ENCODE data around the gene TTC23. TPM values are rescaled to one million over a fixed set of nuclear protein-coding genes. Genes with fewer than 3 reads are reported as not detected.

TTC23 gene
- total RNA-seq, 1 donor = 21.7 TPM

- Histone ChIP-seq H2AFZ (ENCODE audit: low read length) (no peak overlapping the region), H4K20me1 (ENCODE audit: insufficient read depth, low read length) (no peaks in the 10 kb centered on the region), H3K36me3 (ENCODE audit: insufficient read depth, low read length) (peaks cover 4% of the 10 kb centered on the region), H3K4me3 (ENCODE audit: insufficient read depth, low read length) (no peak overlapping the region), H3K4me1 (ENCODE audit: insufficient read depth, low read length) (peaks cover 17% of the 10 kb centered on the region), H3K79me2 (ENCODE audit: insufficient read depth, low read length) (no peaks in the 10 kb centered on the region), H3K27ac (ENCODE audit: low read depth, low read length) (no peak overlapping the region), H3K9me3 (ENCODE audit: low read depth, low read length) (no peaks in the 10 kb centered on the region), H3K4me2 (ENCODE audit: insufficient read depth, low read length) (no peak overlapping the region), H3K27me3 (ENCODE audit: insufficient read depth, low read length) (no peaks in the 10 kb centered on the region)
- no peak for DNase-seq (ENCODE audit: insufficient read length, low spot score, missing footprints)
- TF ChIP-seq, protein P1, sequence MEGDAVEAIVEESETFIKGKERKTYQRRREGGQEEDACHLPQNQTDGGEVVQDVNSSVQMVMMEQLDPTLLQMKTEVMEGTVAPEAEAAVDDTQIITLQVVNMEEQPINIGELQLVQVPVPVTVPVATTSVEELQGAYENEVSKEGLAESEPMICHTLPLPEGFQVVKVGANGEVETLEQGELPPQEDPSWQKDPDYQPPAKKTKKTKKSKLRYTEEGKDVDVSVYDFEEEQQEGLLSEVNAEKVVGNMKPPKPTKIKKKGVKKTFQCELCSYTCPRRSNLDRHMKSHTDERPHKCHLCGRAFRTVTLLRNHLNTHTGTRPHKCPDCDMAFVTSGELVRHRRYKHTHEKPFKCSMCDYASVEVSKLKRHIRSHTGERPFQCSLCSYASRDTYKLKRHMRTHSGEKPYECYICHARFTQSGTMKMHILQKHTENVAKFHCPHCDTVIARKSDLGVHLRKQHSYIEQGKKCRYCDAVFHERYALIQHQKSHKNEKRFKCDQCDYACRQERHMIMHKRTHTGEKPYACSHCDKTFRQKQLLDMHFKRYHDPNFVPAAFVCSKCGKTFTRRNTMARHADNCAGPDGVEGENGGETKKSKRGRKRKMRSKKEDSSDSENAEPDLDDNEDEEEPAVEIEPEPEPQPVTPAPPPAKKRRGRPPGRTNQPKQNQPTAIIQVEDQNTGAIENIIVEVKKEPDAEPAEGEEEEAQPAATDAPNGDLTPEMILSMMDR (IDR thresholded peaks at IDR 0.05; ENCODE audit: extremely low read depth, low read depth, low read length) = no peak
Measured at GRCh38 chr15:99167640-99168039, 81.7 kb downstream of the TTC23 start.

GRCh38 chr15:99167201-99167600 is 82.2 kb downstream of the TTC23 start:
- peaks cover under 1% of the 10 kb centered on the region for H3K36me3 ChIP-seq (ENCODE audit: insufficient read depth, low read length)

DNA sequence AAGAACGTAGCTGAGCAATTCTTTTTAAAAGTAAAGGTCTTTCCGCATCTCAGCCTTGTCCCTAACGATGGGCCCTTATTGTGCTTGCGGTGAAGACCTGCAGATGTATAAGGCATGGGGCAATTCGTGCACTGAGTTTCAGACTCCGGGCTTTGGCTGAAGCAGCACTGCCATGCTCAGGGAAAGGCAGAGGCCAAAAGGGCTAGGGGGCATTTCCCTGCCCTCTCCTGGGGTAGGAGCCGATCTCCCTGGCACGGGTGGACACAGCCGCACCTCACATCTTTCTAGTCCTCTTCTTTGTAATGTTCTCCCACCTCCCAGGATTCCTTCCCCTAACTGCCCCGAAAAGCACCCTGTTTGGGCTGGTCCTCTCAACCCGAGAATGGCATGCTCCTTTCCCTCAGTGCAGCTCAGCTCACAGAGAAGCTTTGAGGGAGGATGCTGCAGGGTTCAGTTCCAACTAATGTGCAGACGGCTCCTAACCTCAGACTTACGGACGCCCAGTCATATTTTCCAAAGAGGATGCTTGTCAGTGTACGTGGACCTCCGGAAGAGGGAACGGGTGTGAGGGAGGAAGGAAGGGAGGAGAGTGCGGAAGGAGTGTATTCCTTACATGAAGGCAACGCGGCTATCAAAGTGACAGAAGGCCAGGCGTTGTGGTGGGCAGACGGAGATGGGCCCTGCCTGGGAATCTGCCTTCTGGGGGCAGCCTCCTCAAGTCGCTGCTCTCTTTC is 83.3 kb downstream of the TTC23 start:
- no peaks in the 10 kb centered on the region for H3K9me3 ChIP-seq (ENCODE audit: low read depth, low read length)
- no peak overlapping the region for H3K27ac ChIP-seq (ENCODE audit: low read depth, low read length)
- no peaks in the 10 kb centered on the region for H3K36me3 ChIP-seq (ENCODE audit: insufficient read depth, low read length)
- H3K4me3 ChIP-seq (ENCODE audit: insufficient read depth, low read length) = no peak overlapping the region
- H3K4me1 ChIP-seq (ENCODE audit: insufficient read depth, low read length) = peaks cover 17% of the 10 kb centered on the region
- no peaks in the 10 kb centered on the region for H3K27me3 ChIP-seq (ENCODE audit: insufficient read depth, low read length)
- H2AFZ ChIP-seq (ENCODE audit: low read length) = no peak overlapping the region
- no peak overlapping the region for H3K4me2 ChIP-seq (ENCODE audit: insufficient read depth, low read length)
- no peak for DNase-seq (ENCODE audit: insufficient read length, low spot score, missing footprints)
- H4K20me1 ChIP-seq (ENCODE audit: insufficient read depth, low read length) = no peaks in the 10 kb centered on the region
- no peaks in the 10 kb centered on the region for H3K79me2 ChIP-seq (ENCODE audit: insufficient read depth, low read length)
- TF ChIP-seq, protein P1 (IDR thresholded peaks at IDR 0.05; ENCODE audit: extremely low read depth, low read depth, low read length) = no peak

More at GRCh38 chr15:99167201-99167600, 82.2 kb downstream of the TTC23 start:
- Histone ChIP-seq H3K4me2 (ENCODE audit: insufficient read depth, low read length) (no peak overlapping the region), H3K27ac (ENCODE audit: low read depth, low read length) (no peak overlapping the region), H3K9me3 (ENCODE audit: low read depth, low read length) (no peaks in the 10 kb centered on the region), H2AFZ (ENCODE audit: low read length) (no peak overlapping the region), H3K79me2 (ENCODE audit: insufficient read depth, low read length) (no peaks in the 10 kb centered on the region), H4K20me1 (ENCODE audit: insufficient read depth, low read length) (no peaks in the 10 kb centered on the region), H3K4me3 (ENCODE audit: insufficient read depth, low read length) (no peak overlapping the region), H3K4me1 (ENCODE audit: insufficient read depth, low read length) (peaks cover 17% of the 10 kb centered on the region), H3K27me3 (ENCODE audit: insufficient read depth, low read length) (no peaks in the 10 kb centered on the region)
- TF ChIP-seq, protein P1 (IDR thresholded peaks at IDR 0.05; ENCODE audit: extremely low read depth, low read depth, low read length) = no peak
- DNase-seq (ENCODE audit: insufficient read length, low spot score, missing footprints) = no peak

- no peaks in the 10 kb centered on the region for H3K9me3 ChIP-seq (ENCODE audit: low read depth, low read length)
- H3K4me3 ChIP-seq (ENCODE audit: insufficient read depth, low read length) = no peak overlapping the region
- no peaks in the 10 kb centered on the region for H3K79me2 ChIP-seq (ENCODE audit: insufficient read depth, low read length)
- DNase-seq (ENCODE audit: insufficient read length, low spot score, missing footprints) = no peak
- H3K4me2 ChIP-seq (ENCODE audit: insufficient read depth, low read length) = no peak overlapping the region
- no peaks in the 10 kb centered on the region for H4K20me1 ChIP-seq (ENCODE audit: insufficient read depth, low read length)
- no peak overlapping the region for H3K27ac ChIP-seq (ENCODE audit: low read depth, low read length)
- H3K27me3 ChIP-seq (ENCODE audit: insufficient read depth, low read length) = no peaks in the 10 kb centered on the region
- no peaks in the 10 kb centered on the region for H3K36me3 ChIP-seq (ENCODE audit: insufficient read depth, low read length)
- no peak overlapping the region for H2AFZ ChIP-seq (ENCODE audit: low read length)
- TF ChIP-seq, protein P1 (IDR thresholded peaks at IDR 0.05; ENCODE audit: extremely low read depth, low read depth, low read length) = no peak
- peaks cover 14% of the 10 kb centered on the region for H3K4me1 ChIP-seq (ENCODE audit: insufficient read depth, low read length)
Measured at GRCh38 chr15:99165020-99165790, 84.2 kb downstream of the TTC23 start.

Data from osteoblast (primary cell).